Stromal cell of bone marrow (primary cell): Measurements from ENCODE around the gene SIPA1L3.

ENCODE experiments used
- DNase-seq: peaks from one replicate; pipeline ENCODE4 v3.0.0-alpha.2; 2012; ENCODE audit warnings: low read depth

The SIPA1L3 gene

GRCh38 chr19:38115271-38115802 is 208.3 kb downstream of the SIPA1L3 start:
- DNase-seq = no peak

- DNase-seq = no peak
Measured at GRCh38 chr19:38118176-38118575, 211.2 kb downstream of the SIPA1L3 start.

GRCh38 chr19:38120471-38121025 is 213.5 kb downstream of the SIPA1L3 start:
- DNase-seq = no peak

GRCh38 chr19:38122402-38123093 is 215.5 kb downstream of the SIPA1L3 start:
- DNase-seq = no peak

GRCh38 chr19:38125238-38125637 is 218.2 kb downstream of the SIPA1L3 start:
- no peak for DNase-seq

GRCh38 chr19:38130399-38130798 is 223.4 kb downstream of the SIPA1L3 start:
- DNase-seq = no peak

GRCh38 chr19:38132781-38133180 is 225.8 kb downstream of the SIPA1L3 start:
- no peak for DNase-seq

- no peak for DNase-seq
Measured at GRCh38 chr19:38133319-38133718, 226.3 kb downstream of the SIPA1L3 start.

GRCh38 chr19:38134540-38135149 is 227.6 kb downstream of the SIPA1L3 start:
- peak; percentile 19 for DNase-seq

GRCh38 chr19:38135150-38135998 is 228.4 kb downstream of the SIPA1L3 start:
- DNase-seq = no peak

- no peak for DNase-seq
Measured at GRCh38 chr19:38139122-38139521, 232.1 kb downstream of the SIPA1L3 start.

GRCh38 chr19:38141108-38141507 is 234.1 kb downstream of the SIPA1L3 start:
- DNase-seq = no peak

- peak; percentile 20 for DNase-seq
Measured at GRCh38 chr19:38142176-38143035, 235.4 kb downstream of the SIPA1L3 start.

- no peak for DNase-seq
Measured at GRCh38 chr19:38143847-38144246, 236.8 kb downstream of the SIPA1L3 start.

GRCh38 chr19:38144667-38145066 is 237.7 kb downstream of the SIPA1L3 start:
- no peak for DNase-seq

GRCh38 chr19:38145623-38146022 is 238.6 kb downstream of the SIPA1L3 start:
- DNase-seq = peak; percentile 54

GRCh38 chr19:38148337-38148736 is 241.3 kb downstream of the SIPA1L3 start:
- DNase-seq = no peak

- DNase-seq = peak; percentile 7
Measured at GRCh38 chr19:38149661-38150061, 242.7 kb downstream of the SIPA1L3 start.

- no peak for DNase-seq
Measured at GRCh38 chr19:38151242-38151641, 244.2 kb downstream of the SIPA1L3 start.

- no peak for DNase-seq
Measured at GRCh38 chr19:38152461-38153379, 245.7 kb downstream of the SIPA1L3 start.
